ENCODE measurements around the gene DDX24.

The DDX24 gene

GRCh38 chr14:94043756-94044475, 37.1 kb downstream of the DDX24 start:
- no peak for DNase-seq (ENCODE audit: low spot score)
- TF ChIP-seq, protein P1, sequence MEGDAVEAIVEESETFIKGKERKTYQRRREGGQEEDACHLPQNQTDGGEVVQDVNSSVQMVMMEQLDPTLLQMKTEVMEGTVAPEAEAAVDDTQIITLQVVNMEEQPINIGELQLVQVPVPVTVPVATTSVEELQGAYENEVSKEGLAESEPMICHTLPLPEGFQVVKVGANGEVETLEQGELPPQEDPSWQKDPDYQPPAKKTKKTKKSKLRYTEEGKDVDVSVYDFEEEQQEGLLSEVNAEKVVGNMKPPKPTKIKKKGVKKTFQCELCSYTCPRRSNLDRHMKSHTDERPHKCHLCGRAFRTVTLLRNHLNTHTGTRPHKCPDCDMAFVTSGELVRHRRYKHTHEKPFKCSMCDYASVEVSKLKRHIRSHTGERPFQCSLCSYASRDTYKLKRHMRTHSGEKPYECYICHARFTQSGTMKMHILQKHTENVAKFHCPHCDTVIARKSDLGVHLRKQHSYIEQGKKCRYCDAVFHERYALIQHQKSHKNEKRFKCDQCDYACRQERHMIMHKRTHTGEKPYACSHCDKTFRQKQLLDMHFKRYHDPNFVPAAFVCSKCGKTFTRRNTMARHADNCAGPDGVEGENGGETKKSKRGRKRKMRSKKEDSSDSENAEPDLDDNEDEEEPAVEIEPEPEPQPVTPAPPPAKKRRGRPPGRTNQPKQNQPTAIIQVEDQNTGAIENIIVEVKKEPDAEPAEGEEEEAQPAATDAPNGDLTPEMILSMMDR (IDR thresholded peaks at IDR 0.05; ENCODE audit: borderline replicate concordance, control extremely low read depth, extremely low read depth, insufficient read depth, missing control alignments) = no peak
- in situ Hi-C loops (cut with MboI; ENCODE audit: low sequenced_read_pairs, unreplicated experiment) = no loop called here

DNA sequence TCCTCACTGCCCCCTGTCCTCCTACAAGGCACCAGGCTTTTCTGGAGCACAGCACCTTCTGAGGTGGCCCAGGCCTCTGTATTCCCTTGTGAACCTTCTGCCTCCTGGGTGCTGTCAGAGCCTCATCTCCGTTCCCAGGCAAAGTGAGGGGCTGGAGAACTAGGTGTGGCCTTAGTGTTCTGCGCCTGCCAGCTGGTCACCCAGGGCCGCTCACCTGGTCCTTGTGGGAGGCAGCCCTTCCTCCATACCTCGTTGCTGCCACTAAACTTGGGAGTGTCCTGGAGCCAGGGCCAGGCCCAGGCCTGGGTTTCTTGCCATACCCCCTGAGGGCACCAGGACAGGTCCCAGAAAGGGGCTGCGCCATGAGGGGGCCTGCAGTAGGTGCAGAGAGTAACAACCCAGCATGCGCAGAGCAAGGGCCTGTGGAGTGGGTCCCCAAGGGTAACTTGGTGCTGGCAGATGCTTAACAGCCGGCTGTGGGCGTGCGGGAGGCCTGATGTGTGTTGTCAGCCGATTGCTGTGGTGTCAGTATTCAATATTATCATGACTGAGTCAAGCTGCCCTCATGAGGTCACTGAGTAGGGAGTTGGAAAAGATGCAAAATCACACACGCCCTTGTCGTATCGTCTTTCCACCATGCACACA, 37.8 kb downstream of the DDX24 start:
- TF ChIP-seq, protein P1 (IDR thresholded peaks at IDR 0.05; ENCODE audit: borderline replicate concordance, control extremely low read depth, extremely low read depth, insufficient read depth, missing control alignments) = no peak
- no peak for DNase-seq (ENCODE audit: low spot score)
- in situ Hi-C loops (cut with MboI; ENCODE audit: low sequenced_read_pairs, unreplicated experiment) = no loop called here

DNA sequence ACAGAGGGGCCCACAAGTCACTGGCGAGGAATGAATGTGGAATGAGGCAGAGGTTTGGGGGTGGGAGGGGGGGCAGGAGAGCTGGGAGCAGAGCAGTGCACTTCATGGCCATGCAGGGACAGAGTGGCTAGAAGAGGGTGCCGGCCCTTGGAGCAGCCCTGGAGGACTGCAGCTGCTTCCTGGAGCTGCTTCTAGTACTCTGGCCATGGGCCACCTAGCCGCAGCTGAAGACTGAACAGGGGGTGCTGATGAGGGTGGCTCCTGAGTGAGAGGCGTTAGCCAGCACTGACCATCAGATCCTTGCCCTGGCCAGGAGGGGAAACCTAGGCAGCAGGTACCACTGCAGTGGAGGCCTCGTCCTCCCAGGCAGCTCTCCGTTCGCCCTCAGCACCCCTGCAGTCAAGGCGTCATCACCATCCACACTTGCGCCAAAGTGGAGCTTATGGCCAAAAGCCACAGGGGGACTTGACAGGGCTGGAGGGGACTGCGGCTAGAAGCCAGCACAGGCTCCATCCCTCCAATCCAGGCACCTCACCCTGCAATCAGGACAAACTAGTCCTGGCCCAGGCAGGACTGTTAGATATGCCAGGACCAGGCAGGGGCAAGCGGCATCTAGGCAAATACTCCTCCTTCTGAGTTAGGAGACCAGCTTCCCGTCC, 38.4 kb downstream of the DDX24 start:
- no peak for DNase-seq (ENCODE audit: low spot score)
- TF ChIP-seq, protein P1 (IDR thresholded peaks at IDR 0.05; ENCODE audit: borderline replicate concordance, control extremely low read depth, extremely low read depth, insufficient read depth, missing control alignments) = no peak
- in situ Hi-C loops (cut with MboI; ENCODE audit: low sequenced_read_pairs, unreplicated experiment) = no loop called here

DNA sequence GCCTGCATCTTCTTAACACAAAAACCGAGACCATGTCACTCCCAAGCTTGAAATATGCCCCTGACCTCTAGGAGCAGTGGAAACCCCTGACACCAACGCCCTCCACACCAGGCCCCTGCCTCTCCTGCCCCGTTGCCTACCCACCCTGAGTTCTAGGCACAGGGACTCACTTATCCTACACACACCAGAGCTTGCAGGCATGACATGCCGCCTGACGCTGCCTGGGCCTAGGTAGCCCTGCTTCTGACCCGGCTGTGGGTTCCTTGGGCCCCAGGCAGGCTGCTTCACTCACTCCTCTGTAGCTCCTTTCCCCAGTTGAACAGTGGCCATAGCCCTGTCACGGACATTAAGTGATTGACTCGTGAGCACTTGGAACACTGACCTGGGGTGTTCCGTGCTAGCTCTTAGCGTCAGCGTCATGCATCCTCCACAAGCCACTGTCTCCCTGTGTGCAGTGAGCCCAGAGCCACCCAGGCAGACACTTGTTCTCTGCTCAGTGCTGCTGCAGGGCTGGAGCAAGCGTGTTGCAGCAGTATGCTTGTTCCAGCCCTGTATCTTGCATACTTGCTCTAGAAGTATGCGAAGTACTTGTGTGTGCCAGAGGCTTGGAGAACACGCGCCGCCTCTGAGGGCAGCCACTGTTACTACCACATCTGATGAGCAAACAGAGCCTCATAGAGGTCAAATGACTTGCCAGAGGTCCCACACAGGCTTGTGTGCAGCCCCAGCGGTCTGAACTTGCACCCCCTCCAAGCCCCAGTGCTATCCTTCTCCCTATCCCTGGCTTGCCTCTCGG, 39.3 kb downstream of the DDX24 start:
- TF ChIP-seq, protein P1 (IDR thresholded peaks at IDR 0.05; ENCODE audit: borderline replicate concordance, control extremely low read depth, extremely low read depth, insufficient read depth, missing control alignments) = no peak
- in situ Hi-C loops (cut with MboI; ENCODE audit: low sequenced_read_pairs, unreplicated experiment) = no loop called here
- no peak for DNase-seq (ENCODE audit: low spot score)

DNA sequence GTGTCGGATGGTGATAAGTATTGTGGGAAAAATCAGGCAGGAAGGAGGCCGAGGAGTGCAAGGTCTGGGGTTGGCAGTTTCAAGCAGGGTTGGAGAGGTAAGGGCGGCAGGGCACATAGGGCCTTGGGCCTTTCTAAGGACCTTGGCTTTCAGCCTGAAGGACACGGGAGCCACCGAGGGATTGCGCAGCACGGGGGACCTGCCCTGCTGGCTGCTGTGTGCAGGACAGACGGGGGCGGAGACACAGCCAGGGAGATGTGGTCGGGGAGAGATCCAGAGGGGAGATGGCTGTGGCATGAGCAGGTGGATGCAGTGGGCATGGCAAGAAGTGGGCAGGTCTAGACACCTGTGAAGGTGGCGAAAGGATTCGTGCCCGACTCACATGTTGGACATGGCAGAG, 40.2 kb downstream of the DDX24 start:
- in situ Hi-C loops (cut with MboI; ENCODE audit: low sequenced_read_pairs, unreplicated experiment) = no loop called here
- TF ChIP-seq, protein P1 (IDR thresholded peaks at IDR 0.05; ENCODE audit: borderline replicate concordance, control extremely low read depth, extremely low read depth, insufficient read depth, missing control alignments) = no peak
- DNase-seq (ENCODE audit: low spot score) = no peak

- in situ Hi-C loops (cut with MboI; ENCODE audit: low sequenced_read_pairs, unreplicated experiment) = no loop called here
- peak; percentile 19 for DNase-seq (ENCODE audit: low spot score)
- TF ChIP-seq, protein P1 (IDR thresholded peaks at IDR 0.05; ENCODE audit: borderline replicate concordance, control extremely low read depth, extremely low read depth, insufficient read depth, missing control alignments) = no peak
These were observed 40.8 kb downstream of the DDX24 start for GRCh38 chr14:94040247-94040646.
